HepG2 (cell line): ENCODE data around the gene NFRKB. TPM values are rescaled to one million over a fixed set of nuclear protein-coding genes. Genes with fewer than 3 reads are reported as not detected.

Experiments
- ASH2L ChIP-seq: fragments of 300-600, 200-600 bp; sonication (generic); IDR thresholded peaks from 2 replicates; pipeline ENCODE4 v1.7.0; 2017; ENCODE audit warnings: low read depth, mild to moderate bottlenecking, moderate library complexity, mixed read lengths, low read length; ENCODE audit not compliant: insufficient read length
- EEA1 ChIP-seq: sonication (generic); formaldehyde crosslinking; IDR thresholded peaks from 2 replicates; pipeline ENCODE4 v1.5.1; 2020; ENCODE audit warnings: mild to moderate bottlenecking, missing genetic modification reagents, borderline replicate concordance
- EED ChIP-seq: sonication (generic); formaldehyde crosslinking; IDR thresholded peaks from 2 replicates; pipeline ENCODE4 v1.5.0; 2020; ENCODE audit warnings: mild to moderate bottlenecking, missing genetic modification reagents
- FOSL2 ChIP-seq: sonication (generic); formaldehyde crosslinking; IDR thresholded peaks from 2 replicates; pipeline ENCODE4 v1.4.0; 2020; ENCODE audit warnings: missing genetic modification reagents
- HNRNPH1 ChIP-seq: fragments of 200-400 bp; formaldehyde crosslinking; optimal IDR thresholded peaks from 2 replicates; pipeline ENCODE3; 2017; ENCODE audit warnings: mild to moderate bottlenecking, low read depth, low read length
- MIXL1 ChIP-seq: IDR thresholded peaks from 2 replicates; pipeline ENCODE4 v1.6.1; 2016
- NR3C1 ChIP-seq: sonication (generic); formaldehyde crosslinking; IDR thresholded peaks from 2 replicates; pipeline ENCODE4 v1.4.0; 2020; ENCODE audit warnings: missing genetic modification reagents
- RELA ChIP-seq: sonication (generic); formaldehyde crosslinking; IDR thresholded peaks from 2 replicates; pipeline ENCODE4 v1.4.0; 2020; ENCODE audit warnings: missing genetic modification reagents
- SAFB2 ChIP-seq: sonication (generic); formaldehyde crosslinking; IDR thresholded peaks from 2 replicates; pipeline ENCODE4 v1.5.1; 2020; ENCODE audit warnings: missing genetic modification reagents, low read depth, mild to moderate bottlenecking, borderline replicate concordance
- SMAD3 ChIP-seq: sonication (generic); formaldehyde crosslinking; IDR thresholded peaks from 2 replicates; pipeline ENCODE4 v1.4.0; 2020; ENCODE audit warnings: missing genetic modification reagents
- TBX2 ChIP-seq: sonication (generic); formaldehyde crosslinking; IDR thresholded peaks from 2 replicates; pipeline ENCODE4 v1.5.0; 2020; ENCODE audit warnings: missing genetic modification reagents, mild to moderate bottlenecking, borderline replicate concordance
- YEATS2 ChIP-seq: sonication (generic); formaldehyde crosslinking; IDR thresholded peaks from 2 replicates; pipeline ENCODE4 v1.4.0; 2020; ENCODE audit warnings: missing genetic modification reagents, borderline replicate concordance
- YY1 ChIP-seq: IDR thresholded peaks from 2 replicates; pipeline ENCODE4 v1.6.1; 2011; ENCODE audit warnings: low read length, low read depth, moderate library complexity, mild to moderate bottlenecking; ENCODE audit not compliant: insufficient read depth, insufficient replicate concordance
- ZMAT3 ChIP-seq: sonication (generic); formaldehyde crosslinking; conservative IDR thresholded peaks from 2 replicates; pipeline ENCODE4 v1.7.0; 2021; ENCODE audit warnings: missing genetic modification reagents
- ZNF557 ChIP-seq: sonication (generic); formaldehyde crosslinking; IDR thresholded peaks from 2 replicates; pipeline ENCODE4 v1.4.0; 2020; ENCODE audit warnings: missing genetic modification reagents
- ZNF562 ChIP-seq: sonication (generic); formaldehyde crosslinking; IDR thresholded peaks from 2 replicates; pipeline ENCODE4 v1.8.0; 2022; ENCODE audit warnings: missing genetic modification reagents, borderline replicate concordance
- ZNF615 ChIP-seq: sonication (generic); formaldehyde crosslinking; IDR thresholded peaks from 2 replicates; pipeline ENCODE4 v1.5.0; 2020; ENCODE audit warnings: mild to moderate bottlenecking, missing genetic modification reagents, borderline replicate concordance
- ZNF766 ChIP-seq: sonication (generic); formaldehyde crosslinking; IDR thresholded peaks from 2 replicates; pipeline ENCODE4 v1.5.0; 2020; ENCODE audit warnings: missing genetic modification reagents, borderline replicate concordance
- ZSCAN31 ChIP-seq: sonication (generic); formaldehyde crosslinking; IDR thresholded peaks from 2 replicates; pipeline ENCODE4 v1.5.0; 2020; ENCODE audit warnings: low read depth, mild to moderate bottlenecking, missing genetic modification reagents
- polyA plus RNA-seq, 8 experiments: library from polyadenylated mRNA; depleted of rRNA in 3 of 8; stranded (reverse) in 7 of 8; unstranded in 1 of 8; fragments of >200 nt; fragmentation: Illumina TruSeq in 4 of 8; extraction: Trizol in 4 of 8; gene quantifications; 2 replicates each; pipeline versions ENCODE4 v1.2.1 to v1.2.3, GENCODE V29; 2011 to 2016; ENCODE audit warnings: low read depth in 4 of 8, missing spikeins in 1 of 8, mixed read lengths in 1 of 8; ENCODE audit not compliant: insufficient read depth in 1 of 8
- total RNA-seq, 5 experiments: library from RNA; depleted of rRNA; stranded (reverse); fragments of >200 nt; fragmentation: Illumina TruSeq; extraction: Trizol; gene quantifications; 2 replicates each; pipeline ENCODE4 v1.2.3, GENCODE V29; 2016; ENCODE audit warnings: low read depth in 1 of 5
- TF ChIP-seq, protein P1 (sequence below): sonication (generic); formaldehyde crosslinking; IDR thresholded peaks from 2 replicates; pipeline ENCODE4 v1.4.0; 2020; ENCODE audit warnings: missing genetic modification reagents, borderline replicate concordance
- TF ChIP-seq, protein P2 (sequence below): sonication (generic); formaldehyde crosslinking; IDR thresholded peaks from 2 replicates; pipeline ENCODE4 v1.9.0; 2021; ENCODE audit warnings: missing genetic modification reagents, mild to moderate bottlenecking, borderline replicate concordance
- TF ChIP-seq, protein P3 (sequence below): sonication (generic); formaldehyde crosslinking; IDR thresholded peaks from 2 replicates; pipeline ENCODE4 v1.5.0; 2020; ENCODE audit warnings: missing genetic modification reagents

Gene NFRKB
- total and polyA plus RNA-seq, 2 of the 13 experiments (the other 11 are each of a cell fraction or from before 2014, with no cell fraction given): 22.9 to 23.7 TPM

DNA sequence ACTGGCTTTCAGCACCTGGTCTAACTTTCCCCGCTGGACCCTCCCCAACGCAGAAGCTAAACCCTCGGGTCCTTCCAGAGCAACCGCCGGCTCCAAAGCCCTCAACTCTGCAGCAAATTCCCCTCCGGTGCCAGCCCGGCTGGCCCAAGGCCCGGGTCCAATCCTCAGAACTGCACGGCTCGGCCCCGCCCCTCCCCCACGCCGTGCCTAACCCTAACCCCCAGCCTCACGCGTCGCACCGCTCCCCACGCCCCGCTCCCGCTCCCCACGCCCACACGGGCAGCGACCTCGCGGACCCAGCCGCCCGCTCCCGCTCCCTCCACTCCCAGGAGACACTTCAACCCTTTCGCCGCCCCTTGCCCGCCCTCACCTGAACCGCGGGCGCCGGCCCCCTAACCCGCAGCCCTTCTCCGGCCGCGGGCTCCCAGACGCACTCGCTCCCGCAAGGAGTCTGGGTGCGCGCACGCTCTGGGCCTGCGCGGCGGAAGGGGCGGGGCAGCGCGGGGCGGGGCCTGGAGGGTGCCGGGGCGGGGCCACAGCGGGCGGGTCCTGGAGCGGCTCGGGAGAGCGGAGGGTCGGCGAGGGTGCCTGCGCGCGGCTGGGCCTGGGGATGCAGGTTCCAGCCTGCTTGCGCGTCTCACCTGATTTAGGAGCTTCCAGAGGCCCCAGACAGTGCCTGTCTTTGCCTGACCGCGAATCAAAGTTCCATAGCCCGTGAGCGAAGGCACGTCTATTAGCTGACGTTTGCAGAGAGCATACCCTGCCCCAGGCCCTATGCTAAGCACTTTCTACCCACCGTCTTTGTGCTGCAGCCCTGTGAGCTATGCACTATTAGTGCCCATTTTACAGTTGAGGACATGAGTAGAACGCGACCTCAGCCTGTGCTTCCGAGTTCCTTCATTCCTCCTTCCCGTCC, at the start of gene NFRKB (continued):
- TF ChIP-seq ZMAT3 (no peak), YEATS2 (no peak), EEA1 (CRISPR knock-in tag) (peak; percentile 8; the same call in 1 of the 2 replicates), YY1 (no peak), RELA (no peak), TBX2 (CRISPR knock-in tag) (peak; percentile 40; the same call in 1 of the 2 replicates), NR3C1 (CRISPR knock-in tag) (no peak), ZNF562 (CRISPR knock-in tag) (no peak), ZNF766 (CRISPR knock-in tag) (peak; percentile 44; the same call in 1 of the 2 replicates), MIXL1 (CRISPR knock-in tag) (0 out of 2 replicates have a peak, but pooled peaks have one; percentile 14), SAFB2 (CRISPR knock-in tag) (peak; percentile 12; the same call in 1 of the 2 replicates), EED (CRISPR knock-in tag) (peak; percentile 24; the same call in 1 of the 2 replicates), SMAD3 (CRISPR knock-in tag) (no peak; the same call in 1 of the 2 replicates), ZNF615 (CRISPR knock-in tag) (no peak), ZNF557 (CRISPR knock-in tag) (0 out of 2 replicates have a peak, but pooled peaks have one; percentile 15), ZSCAN31 (CRISPR knock-in tag) (peak; percentile 34; the same call in 1 of the 2 replicates), FOSL2 (CRISPR knock-in tag) (no peak), HNRNPH1 (no peak), ASH2L (peak; percentile 96)
- TF ChIP-seq, protein P1, sequence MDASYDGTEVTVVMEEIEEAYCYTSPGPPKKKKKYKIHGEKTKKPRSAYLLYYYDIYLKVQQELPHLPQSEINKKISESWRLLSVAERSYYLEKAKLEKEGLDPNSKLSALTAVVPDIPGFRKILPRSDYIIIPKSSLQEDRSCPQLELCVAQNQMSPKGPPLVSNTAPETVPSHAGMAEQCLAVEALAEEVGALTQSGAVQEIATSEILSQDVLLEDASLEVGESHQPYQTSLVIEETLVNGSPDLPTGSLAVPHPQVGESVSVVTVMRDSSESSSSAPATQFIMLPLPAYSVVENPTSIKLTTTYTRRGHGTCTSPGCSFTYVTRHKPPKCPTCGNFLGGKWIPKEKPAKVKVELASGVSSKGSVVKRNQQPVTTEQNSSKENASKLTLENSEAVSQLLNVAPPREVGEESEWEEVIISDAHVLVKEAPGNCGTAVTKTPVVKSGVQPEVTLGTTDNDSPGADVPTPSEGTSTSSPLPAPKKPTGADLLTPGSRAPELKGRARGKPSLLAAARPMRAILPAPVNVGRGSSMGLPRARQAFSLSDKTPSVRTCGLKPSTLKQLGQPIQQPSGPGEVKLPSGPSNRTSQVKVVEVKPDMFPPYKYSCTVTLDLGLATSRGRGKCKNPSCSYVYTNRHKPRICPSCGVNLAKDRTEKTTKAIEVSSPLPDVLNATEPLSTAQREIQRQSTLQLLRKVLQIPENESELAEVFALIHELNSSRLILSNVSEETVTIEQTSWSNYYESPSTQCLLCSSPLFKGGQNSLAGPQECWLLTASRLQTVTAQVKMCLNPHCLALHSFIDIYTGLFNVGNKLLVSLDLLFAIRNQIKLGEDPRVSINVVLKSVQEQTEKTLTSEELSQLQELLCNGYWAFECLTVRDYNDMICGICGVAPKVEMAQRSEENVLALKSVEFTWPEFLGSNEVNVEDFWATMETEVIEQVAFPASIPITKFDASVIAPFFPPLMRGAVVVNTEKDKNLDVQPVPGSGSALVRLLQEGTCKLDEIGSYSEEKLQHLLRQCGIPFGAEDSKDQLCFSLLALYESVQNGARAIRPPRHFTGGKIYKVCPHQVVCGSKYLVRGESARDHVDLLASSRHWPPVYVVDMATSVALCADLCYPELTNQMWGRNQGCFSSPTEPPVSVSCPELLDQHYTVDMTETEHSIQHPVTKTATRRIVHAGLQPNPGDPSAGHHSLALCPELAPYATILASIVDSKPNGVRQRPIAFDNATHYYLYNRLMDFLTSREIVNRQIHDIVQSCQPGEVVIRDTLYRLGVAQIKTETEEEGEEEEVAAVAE (CRISPR knock-in tag): no peak
- TF ChIP-seq, protein P2, sequence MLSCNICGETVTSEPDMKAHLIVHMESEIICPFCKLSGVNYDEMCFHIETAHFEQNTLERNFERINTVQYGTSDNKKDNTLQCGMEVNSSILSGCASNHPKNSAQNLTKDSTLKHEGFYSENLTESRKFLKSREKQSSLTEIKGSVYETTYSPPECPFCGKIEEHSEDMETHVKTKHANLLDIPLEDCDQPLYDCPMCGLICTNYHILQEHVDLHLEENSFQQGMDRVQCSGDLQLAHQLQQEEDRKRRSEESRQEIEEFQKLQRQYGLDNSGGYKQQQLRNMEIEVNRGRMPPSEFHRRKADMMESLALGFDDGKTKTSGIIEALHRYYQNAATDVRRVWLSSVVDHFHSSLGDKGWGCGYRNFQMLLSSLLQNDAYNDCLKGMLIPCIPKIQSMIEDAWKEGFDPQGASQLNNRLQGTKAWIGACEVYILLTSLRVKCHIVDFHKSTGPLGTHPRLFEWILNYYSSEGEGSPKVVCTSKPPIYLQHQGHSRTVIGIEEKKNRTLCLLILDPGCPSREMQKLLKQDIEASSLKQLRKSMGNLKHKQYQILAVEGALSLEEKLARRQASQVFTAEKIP (CRISPR knock-in tag): no peak
- TF ChIP-seq, protein P3, sequence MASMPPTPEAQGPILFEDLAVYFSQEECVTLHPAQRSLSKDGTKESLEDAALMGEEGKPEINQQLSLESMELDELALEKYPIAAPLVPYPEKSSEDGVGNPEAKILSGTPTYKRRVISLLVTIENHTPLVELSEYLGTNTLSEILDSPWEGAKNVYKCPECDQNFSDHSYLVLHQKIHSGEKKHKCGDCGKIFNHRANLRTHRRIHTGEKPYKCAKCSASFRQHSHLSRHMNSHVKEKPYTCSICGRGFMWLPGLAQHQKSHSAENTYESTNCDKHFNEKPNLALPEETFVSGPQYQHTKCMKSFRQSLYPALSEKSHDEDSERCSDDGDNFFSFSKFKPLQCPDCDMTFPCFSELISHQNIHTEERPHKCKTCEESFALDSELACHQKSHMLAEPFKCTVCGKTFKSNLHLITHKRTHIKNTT: no peak
